Activated CD4-positive, alpha-beta T cell treated with anti-CD3 and anti-CD28 coated beads, Interleukin-2, Interleukin-6, amounts not matched to agents 100 ng/mL and 50 ng/mL, durations not matched to agents 16 hours and 8 hours (primary cell): ENCODE measurements around the gene RETREG1.
"Not testable (repeated sequence)": the region's sequence is repeated elsewhere in the genome, so short reads cannot be mapped to it uniquely, and the experiment has no call there.

Source experiments
- DNase-seq: peaks from one replicate; pipeline ENCODE4 v3.0.0-alpha.2; 2020

The RETREG1 gene

DNA sequence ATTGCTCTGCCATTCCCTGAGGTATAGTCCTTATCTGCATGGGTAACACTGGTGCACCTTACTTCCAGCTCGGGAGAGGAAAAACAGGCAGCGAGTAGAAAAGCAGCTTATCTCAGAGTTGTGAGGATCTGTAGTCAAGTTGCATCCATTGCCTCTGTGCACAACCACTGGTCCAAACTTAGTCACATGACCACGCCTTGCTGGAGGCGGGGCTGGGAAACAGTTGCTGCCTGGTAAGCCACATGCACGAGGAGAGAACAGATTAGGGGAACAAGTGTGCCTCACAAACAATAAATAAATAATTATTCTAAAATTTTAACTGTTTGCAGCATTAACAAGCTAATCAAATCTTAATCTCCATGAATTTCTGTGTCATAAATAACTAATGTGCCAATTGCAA, 169.8 kb downstream of the RETREG1 start:
- DNase-seq = no peak

DNA sequence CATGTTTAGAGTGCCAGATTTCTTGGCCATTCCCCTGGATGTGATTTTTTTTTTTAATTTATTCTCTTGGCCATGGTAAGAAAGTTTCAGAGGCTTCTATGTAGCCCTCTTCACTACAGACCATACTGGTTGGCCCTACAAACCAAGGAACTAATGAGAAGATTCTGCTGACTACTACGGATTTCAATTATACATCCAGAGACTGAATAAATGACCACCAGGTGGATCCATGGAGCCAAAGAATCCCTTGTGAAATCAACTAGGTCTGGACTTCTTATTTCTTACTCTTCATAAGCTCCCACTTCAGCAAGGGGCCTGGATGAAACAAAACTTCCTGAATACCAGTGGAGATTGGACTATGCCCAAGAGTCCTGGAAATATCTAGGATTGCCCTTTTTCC, 178.8 kb downstream of the RETREG1 start:
- DNase-seq = no peak

DNA sequence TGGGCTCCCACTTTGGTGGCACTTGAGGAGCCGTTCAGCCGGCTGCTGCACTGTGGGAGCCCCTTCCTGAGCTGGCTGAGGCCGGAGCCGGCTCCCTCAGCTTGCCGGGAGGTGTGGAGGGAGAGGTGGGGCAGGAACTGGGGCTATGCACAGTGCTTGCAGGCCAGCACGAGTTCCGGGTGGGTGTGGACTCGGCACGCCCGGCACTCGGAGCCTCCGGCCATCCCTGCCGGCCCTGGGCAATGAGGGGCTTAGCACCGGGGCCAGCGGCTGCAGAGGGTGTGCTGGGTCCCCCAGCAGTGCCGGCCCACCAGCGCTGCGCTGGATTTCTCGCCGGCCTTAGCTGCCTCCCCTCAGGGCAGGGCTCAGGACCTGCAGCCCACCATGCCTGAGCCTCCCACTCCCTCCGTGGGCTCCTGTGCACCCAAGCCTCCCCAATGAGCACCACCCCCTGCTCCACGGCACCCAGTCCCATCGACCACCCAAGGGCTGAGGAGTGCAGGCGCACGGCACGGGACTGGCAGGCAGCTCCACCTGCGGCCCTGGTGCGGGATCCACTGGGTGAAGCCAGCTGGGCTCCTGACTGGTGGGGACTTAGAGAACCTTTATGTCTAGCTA, 180.6 kb downstream of the RETREG1 start:
- not testable (repeated sequence) for DNase-seq

DNA sequence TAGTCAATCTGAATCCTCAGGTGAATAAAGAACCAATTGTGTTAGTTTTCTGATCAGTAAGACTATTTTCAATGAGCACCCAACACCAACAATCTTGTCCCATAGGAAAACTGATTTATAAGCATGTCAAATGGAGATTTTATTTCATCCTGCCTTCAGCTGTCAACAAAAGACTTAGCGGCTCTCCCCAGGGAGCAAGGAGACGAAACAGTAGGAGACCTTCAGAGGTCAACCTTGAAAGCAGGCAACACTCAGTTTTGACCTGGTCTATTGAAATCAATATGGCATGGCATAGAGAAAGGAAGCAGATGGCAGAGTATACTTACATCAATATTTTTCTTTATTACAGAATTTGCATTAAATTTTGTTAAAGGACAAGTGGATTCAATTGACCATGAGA, 185.3 kb downstream of the RETREG1 start:
- DNase-seq = no peak

DNA sequence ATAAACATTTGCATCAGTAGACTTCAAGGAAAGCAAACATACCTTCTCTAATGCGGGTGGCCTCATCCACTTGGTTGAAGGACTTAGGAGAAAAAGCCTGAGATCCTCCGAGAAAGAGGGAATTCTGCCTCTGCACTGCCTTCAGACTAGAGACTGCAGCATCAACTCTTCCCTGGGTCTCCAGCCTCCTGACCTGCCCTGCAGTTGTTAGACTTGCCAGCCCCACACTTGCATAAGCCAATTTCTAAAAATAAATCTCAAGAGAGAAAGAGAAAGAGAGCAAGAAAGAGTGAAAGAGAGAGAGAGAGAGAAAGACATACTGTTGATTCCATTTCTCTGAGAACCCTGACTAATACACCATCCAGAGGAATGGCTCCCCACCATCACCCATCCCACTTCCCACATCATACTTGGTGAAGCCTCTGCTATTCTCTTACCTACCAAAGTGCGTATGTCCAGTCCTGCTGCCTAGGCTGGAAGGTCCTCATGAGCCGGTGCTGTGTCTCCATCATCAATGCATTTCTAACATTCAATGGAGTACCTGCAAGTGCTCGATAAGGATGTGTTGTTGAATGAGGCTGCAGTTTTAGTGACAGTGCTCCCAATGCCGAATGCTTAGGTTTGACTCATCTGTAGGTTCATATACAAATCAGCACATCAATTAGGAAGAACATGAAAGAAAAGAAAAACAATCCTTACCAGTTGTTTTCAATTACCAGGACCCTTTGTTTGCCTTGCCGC, 186.3 kb downstream of the RETREG1 start:
- no peak for DNase-seq

DNA sequence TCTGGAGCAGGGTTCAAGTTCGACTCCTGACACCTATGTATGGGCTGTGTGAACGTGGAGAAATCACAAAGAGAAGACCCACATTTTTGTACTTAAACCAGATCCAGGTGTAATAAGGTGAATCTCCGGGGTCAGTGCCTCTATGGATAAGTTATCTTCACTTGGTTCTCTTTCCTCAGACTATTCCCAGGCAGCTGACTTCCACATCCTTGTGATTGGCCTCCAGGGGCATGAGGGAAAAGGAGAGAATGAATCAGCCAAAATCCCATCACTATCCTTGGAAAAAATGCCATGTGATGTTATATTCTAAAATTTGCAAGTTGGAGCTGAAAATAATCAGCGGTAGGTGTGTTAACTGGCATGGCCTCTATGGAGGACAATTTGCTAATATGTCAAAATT, 188.4 kb downstream of the RETREG1 start:
- no peak for DNase-seq

DNA sequence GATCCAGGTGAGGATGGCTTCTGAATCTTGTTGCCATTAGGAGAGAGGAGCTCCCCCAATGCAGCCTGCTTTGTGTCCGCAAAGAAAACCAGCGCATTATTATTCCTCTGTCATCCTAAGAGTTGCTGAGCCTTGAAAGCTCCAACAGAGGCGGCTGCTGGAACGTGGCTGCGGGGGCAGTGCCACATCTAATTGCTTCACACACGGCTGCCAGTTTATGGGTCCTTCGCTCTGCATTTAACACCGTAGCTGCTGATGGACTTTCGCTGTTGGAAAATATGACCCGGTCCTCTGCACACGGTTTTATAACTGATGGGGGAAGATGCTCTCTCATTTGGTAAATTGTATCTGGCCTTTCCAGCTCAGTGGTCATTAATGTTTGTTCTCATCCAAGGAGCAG, 189.2 kb downstream of the RETREG1 start:
- no peak for DNase-seq
